Esophagus squamous epithelium (tissue), 4 donors: ENCODE results near the gene GNL2.

Experiments used
- POLR2A ChIP-seq, 4 donors: fragments of 450-650 bp; IDR thresholded peaks; one replicate each; pipeline ENCODE4 v1.6.1; 2017; ENCODE audit warnings: antibody characterized with exemption in 4 of 4, mild to moderate bottlenecking in 4 of 4, moderate library complexity in 3 of 4
- TF ChIP-seq, protein P1 (sequence below), 6 experiments: fragments of 450-650 bp in 4 of 6; fragments of 200-600 bp in 2 of 6; sonication (generic) in 2 of 6; IDR thresholded peaks; one replicate each; pipeline ENCODE4 v1.5.1; 2016 to 2019; ENCODE audit warnings: antibody characterized with exemption in 6 of 6, mild to moderate bottlenecking in 4 of 6, moderate library complexity in 4 of 6

- TF ChIP-seq, protein P1, sequence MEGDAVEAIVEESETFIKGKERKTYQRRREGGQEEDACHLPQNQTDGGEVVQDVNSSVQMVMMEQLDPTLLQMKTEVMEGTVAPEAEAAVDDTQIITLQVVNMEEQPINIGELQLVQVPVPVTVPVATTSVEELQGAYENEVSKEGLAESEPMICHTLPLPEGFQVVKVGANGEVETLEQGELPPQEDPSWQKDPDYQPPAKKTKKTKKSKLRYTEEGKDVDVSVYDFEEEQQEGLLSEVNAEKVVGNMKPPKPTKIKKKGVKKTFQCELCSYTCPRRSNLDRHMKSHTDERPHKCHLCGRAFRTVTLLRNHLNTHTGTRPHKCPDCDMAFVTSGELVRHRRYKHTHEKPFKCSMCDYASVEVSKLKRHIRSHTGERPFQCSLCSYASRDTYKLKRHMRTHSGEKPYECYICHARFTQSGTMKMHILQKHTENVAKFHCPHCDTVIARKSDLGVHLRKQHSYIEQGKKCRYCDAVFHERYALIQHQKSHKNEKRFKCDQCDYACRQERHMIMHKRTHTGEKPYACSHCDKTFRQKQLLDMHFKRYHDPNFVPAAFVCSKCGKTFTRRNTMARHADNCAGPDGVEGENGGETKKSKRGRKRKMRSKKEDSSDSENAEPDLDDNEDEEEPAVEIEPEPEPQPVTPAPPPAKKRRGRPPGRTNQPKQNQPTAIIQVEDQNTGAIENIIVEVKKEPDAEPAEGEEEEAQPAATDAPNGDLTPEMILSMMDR (IDR thresholded peaks at IDR 0.05): no peak
- no peak for TF ChIP-seq POLR2A (IDR thresholded peaks at IDR 0.05)
Measured at GRCh38 chr1:37634992-37635902, 39.5 kb upstream of the GNL2 start.
